PC-9 (cell line): ENCODE data around the gene C1orf159. TPM values are rescaled to one million over a fixed set of nuclear protein-coding genes. Genes with fewer than 3 reads are reported as not detected.

ENCODE experiments used
- BruUV-seq: library from RNA; stranded (reverse); fragments of 400-500 nt; replicated peaks from 2 replicates; lab custom pipeline; 2021; lab: Mats Ljungman, UMichigan
- CTCF ChIA-PET: fragments of 300-600 bp; sonication (Branson Sonifier 250); formaldehyde crosslinking; loops from one replicate; lab custom pipeline; 2022; ENCODE audit warnings: antibody characterized with exemption; lab: Charles Lee
- POLR2A ChIA-PET: fragments of 300-600 bp; sonication (Branson Sonifier 250); formaldehyde crosslinking; loops from one replicate; lab custom pipeline; 2022; ENCODE audit warnings: antibody characterized with exemption; ENCODE audit not compliant: unreplicated experiment; lab: Charles Lee
- DNase-seq, 2 experiments: peaks; one replicate each; pipeline versions ENCODE4 v3.0.0 to v3.0.0-alpha.2; 2015 to 2022; ENCODE audit warnings: mixed read lengths in 1 of 2
- H2AFZ ChIP-seq: fragments of 200-600 bp; sonication (generic); 2 replicates; pipeline ENCODE4 v1.8.1; 2017; ENCODE audit warnings: antibody characterized with exemption
- H3F3A ChIP-seq: fragments of 200-600 bp; sonication (generic); 2 replicates; pipeline ENCODE4 v1.8.1; 2017; ENCODE audit warnings: antibody characterized with exemption, mild to moderate bottlenecking, low read depth; ENCODE audit not compliant: insufficient read depth
- H3K27ac ChIP-seq: fragments of 200-600 bp; sonication (generic); 2 replicates; pipeline ENCODE4 v1.6.1; 2016; ENCODE audit warnings: mixed run types
- H3K27me3 ChIP-seq: fragments of 200-600 bp; sonication (generic); 2 replicates; pipeline ENCODE4 v1.6.1; 2016; ENCODE audit warnings: low read depth, mixed run types; ENCODE audit not compliant: insufficient read depth
- H3K36me3 ChIP-seq: fragments of 200-600 bp; sonication (generic); 2 replicates; pipeline ENCODE4 v1.6.1; 2016; ENCODE audit warnings: low read depth, mixed run types
- H3K4me1 ChIP-seq: fragments of 200-600 bp; sonication (generic); replicated peaks from 2 replicates; pipeline ENCODE4 v1.6.1; 2016; ENCODE audit warnings: mixed run types; ENCODE audit not compliant: insufficient read depth
- H3K4me2 ChIP-seq: fragments of 200-600 bp; sonication (generic); 2 replicates; pipeline ENCODE4 v1.6.1; 2017; ENCODE audit warnings: mixed run types
- H3K4me3 ChIP-seq: fragments of 200-600 bp; sonication (generic); 2 replicates; pipeline ENCODE4 v1.6.1; 2016; ENCODE audit warnings: mixed run types
- H3K79me2 ChIP-seq: fragments of 200-600 bp; sonication (generic); 2 replicates; pipeline ENCODE4 v1.6.1; 2017; ENCODE audit warnings: low read depth, mixed run types
- H3K9me2 ChIP-seq: fragments of 200-600 bp; sonication (generic); 2 replicates; pipeline ENCODE4 v1.8.1; 2017; ENCODE audit warnings: mild to moderate bottlenecking; ENCODE audit not compliant: insufficient read depth
- H3K9me3 ChIP-seq: fragments of 200-600 bp; sonication (generic); 2 replicates; pipeline ENCODE4 v1.8.1; 2016; ENCODE audit warnings: low read depth; ENCODE audit not compliant: insufficient read depth
- H4K20me1 ChIP-seq: fragments of 200-600 bp; sonication (generic); 2 replicates; pipeline ENCODE4 v1.8.1; 2017; ENCODE audit not compliant: insufficient read depth
- CTCF ChIP-seq: fragments of 200-600 bp; sonication (generic); conservative IDR thresholded peaks from 2 replicates; pipeline ENCODE4 v1.6.1; 2017; ENCODE audit warnings: mixed run types, antibody characterized with exemption, mild to moderate bottlenecking, moderate library complexity
- EZH2 ChIP-seq: fragments of 200-600 bp; sonication (generic); IDR thresholded peaks from 2 replicates; pipeline ENCODE4 v1.8.0; 2017; ENCODE audit warnings: antibody characterized with exemption, low read depth
- intact Hi-C: fragments of 100-400 bp; cut with micrococcal nuclease; formaldehyde crosslinking; loops from one replicate; pipeline ENCODE4 v1.10.0; 2022; ENCODE audit not compliant: unreplicated experiment
- total RNA-seq: library from RNA; stranded (reverse); gene quantifications from 2 replicates; pipeline ENCODE4 v1.2.3, GENCODE V29; 2021

Gene C1orf159
- total RNA-seq, 1 experiment from 2014 or later = 31.1 TPM

- no peaks in the 10 kb centered on the region for H3K79me2 ChIP-seq
- no peaks in the 10 kb centered on the region for H3K27me3 ChIP-seq
- H3F3A ChIP-seq = peaks cover 9% of the 10 kb centered on the region; the same call in 1 of the 2 replicates
- H3K4me2 ChIP-seq = no peak overlapping the region
- POLR2A ChIA-PET = no interaction called here
- DNase-seq = no peak
- no peaks in the 10 kb centered on the region for H3K4me1 ChIP-seq
- TF ChIP-seq CTCF (no peak), EZH2 (no peak)
- intact Hi-C loops = no loop called here
- no peaks in the 10 kb centered on the region for H3K9me2 ChIP-seq
- no peak overlapping the region for H2AFZ ChIP-seq
- no peak overlapping the region for H3K27ac ChIP-seq
- H3K4me3 ChIP-seq = no peak overlapping the region
- H3K9me3 ChIP-seq = no peaks in the 10 kb centered on the region
- no peaks in the 10 kb centered on the region for H3K36me3 ChIP-seq
- BruUV-seq = no TSS peak
- CTCF ChIA-PET = no interaction called here
- peaks cover 42% of the 10 kb centered on the region for H4K20me1 ChIP-seq
Observed at GRCh38 chr1:1033731-1034438, 82.0 kb downstream of the C1orf159 start.

DNA sequence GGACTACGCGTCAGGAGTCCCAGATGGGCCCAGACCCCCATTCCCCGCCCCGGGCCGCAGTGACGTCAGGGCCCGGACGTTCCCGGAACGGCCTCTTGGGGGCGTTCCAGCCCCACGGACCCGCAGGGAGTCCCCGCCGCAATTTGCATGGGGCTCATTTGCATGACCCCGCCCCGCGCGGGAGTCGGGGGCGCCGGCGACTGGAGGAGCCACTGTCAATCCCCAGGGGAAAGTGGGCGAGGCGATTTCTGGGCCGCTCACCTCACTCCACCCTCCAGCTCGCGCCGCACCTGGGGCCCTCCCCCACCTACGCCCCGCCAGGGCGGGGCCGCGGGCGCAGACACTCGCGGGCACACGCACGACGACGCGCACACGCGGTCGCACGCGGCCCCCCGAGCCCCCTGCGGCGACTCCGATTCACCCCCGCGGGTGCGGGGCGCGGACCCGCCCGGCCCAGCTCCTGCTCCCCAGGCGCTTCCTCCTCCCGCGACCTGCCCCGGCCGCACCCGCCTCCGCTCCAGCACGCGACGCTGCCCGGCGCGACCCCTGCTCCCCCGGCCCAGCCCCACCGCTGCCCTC, 82.8 kb downstream of the C1orf159 start:
- CTCF ChIA-PET = no interaction called here
- Histone ChIP-seq H3F3A (peaks cover 5% of the 10 kb centered on the region; the same call in 1 of the 2 replicates), H3K9me2 (no peaks in the 10 kb centered on the region), H3K27me3 (no peaks in the 10 kb centered on the region), H3K27ac (no peak overlapping the region), H3K36me3 (no peaks in the 10 kb centered on the region), H3K4me1 (no peaks in the 10 kb centered on the region), H2AFZ (no peak overlapping the region), H3K9me3 (no peaks in the 10 kb centered on the region), H3K4me3 (no peak overlapping the region), H4K20me1 (peaks cover 36% of the 10 kb centered on the region), H3K79me2 (no peaks in the 10 kb centered on the region), H3K4me2 (no peak overlapping the region)
- DNase-seq = no peak
- no TSS peak for BruUV-seq
- no peak for TF ChIP-seq EZH2
- peak; percentile 25; the same call in 1 of the 2 replicates for TF ChIP-seq CTCF
- intact Hi-C loops = no loop called here
- POLR2A ChIA-PET = no interaction called here

- H3F3A ChIP-seq = no peaks in the 10 kb centered on the region
- H3K9me2 ChIP-seq = no peaks in the 10 kb centered on the region
- ChIA-PET POLR2A (no interaction called here), CTCF (no interaction called here)
- no peaks in the 10 kb centered on the region for H3K36me3 ChIP-seq
- no peak overlapping the region for H3K4me3 ChIP-seq
- H3K79me2 ChIP-seq = 0 out of 2 replicates have a peak, but pooled peaks cover under 1% of the 10 kb centered on the region
- no peak overlapping the region for H3K27ac ChIP-seq
- H2AFZ ChIP-seq = no peak overlapping the region
- H3K9me3 ChIP-seq = no peaks in the 10 kb centered on the region
- TF ChIP-seq EZH2 (no peak), CTCF (no peak)
- H3K4me1 ChIP-seq = no peaks in the 10 kb centered on the region
- no peak overlapping the region for H3K4me2 ChIP-seq
- H4K20me1 ChIP-seq = peaks cover 30% of the 10 kb centered on the region
- no TSS peak for BruUV-seq
- DNase-seq = no peak
- intact Hi-C loops = no loop called here
- no peaks in the 10 kb centered on the region for H3K27me3 ChIP-seq
Observed at GRCh38 chr1:1032424-1032823, 83.5 kb downstream of the C1orf159 start.

Other genes starting within 250 kb of the C1orf159 start
- 0.59 and 2.2 TPM in 2 replicates for gene SAMD11, start 192.2 kb downstream of the C1orf159 start, total RNA-seq
- 86.4 and 100 TPM in 2 replicates for gene NOC2L, start 156.8 kb downstream of the C1orf159 start, total RNA-seq
- 16.8 and 22.7 TPM in 2 replicates for gene KLHL17, start 155.5 kb downstream of the C1orf159 start, total RNA-seq
- gene PLEKHN1, start 149.6 kb downstream of the C1orf159 start, total RNA-seq = 9.1 and 11.9 TPM in 2 replicates
- 0.60 and 0.81 TPM in 2 replicates for gene PERM1, start 134.0 kb downstream of the C1orf159 start, total RNA-seq
- 19.2 and 41.8 TPM in 2 replicates for gene HES4, start 116.0 kb downstream of the C1orf159 start, total RNA-seq
- 20.9 and 37.7 TPM in 2 replicates for gene ISG15, start 102.6 kb downstream of the C1orf159 start, total RNA-seq
- gene AGRN, start 96.0 kb downstream of the C1orf159 start, total RNA-seq = 278 and 381 TPM in 2 replicates
- 3.2 and 3.6 TPM in 2 replicates for gene RNF223, start 41.8 kb downstream of the C1orf159 start, total RNA-seq
- 4.0 and 5.8 TPM in 2 replicates for gene TTLL10, start 57.8 kb upstream of the C1orf159 start, total RNA-seq
- 6.9 and 14.1 TPM in 2 replicates for gene TNFRSF18, start 90.5 kb upstream of the C1orf159 start, total RNA-seq
- gene TNFRSF4, start 98.1 kb upstream of the C1orf159 start, total RNA-seq = 0.20 and 0.38 TPM in 2 replicates
- gene SDF4, start 115.9 kb upstream of the C1orf159 start, total RNA-seq = 133 and 139 TPM in 2 replicates
- gene B3GALT6, start 116.1 kb upstream of the C1orf159 start, total RNA-seq = 16.2 and 20.8 TPM in 2 replicates
- 5.2 and 11.8 TPM in 2 replicates for gene C1QTNF12, start 130.6 kb upstream of the C1orf159 start, total RNA-seq
- 54.2 and 55.0 TPM in 2 replicates for gene UBE2J2, start 157.8 kb upstream of the C1orf159 start, total RNA-seq
- gene SCNN1D, start 164.3 kb upstream of the C1orf159 start, total RNA-seq = 4.2 and 4.3 TPM in 2 replicates
- gene ACAP3, start 191.8 kb upstream of the C1orf159 start, total RNA-seq = 53.5 and 54.8 TPM in 2 replicates
- 18.0 and 18.9 TPM in 2 replicates for gene PUSL1, start 192.5 kb upstream of the C1orf159 start, total RNA-seq
- gene INTS11, start 208.6 kb upstream of the C1orf159 start, total RNA-seq = 130 and 150 TPM in 2 replicates
- gene CPTP, start 208.7 kb upstream of the C1orf159 start, total RNA-seq = 33.7 and 37.0 TPM in 2 replicates
- gene TAS1R3, start 215.2 kb upstream of the C1orf159 start, total RNA-seq = 0.57 and 1.2 TPM in 2 replicates
- gene DVL1, start 233.3 kb upstream of the C1orf159 start, total RNA-seq = 95.8 and 98.4 TPM in 2 replicates
- gene MXRA8, start 242.5 kb upstream of the C1orf159 start, total RNA-seq = 0.55 and 0.80 TPM in 2 replicates